ENCODE results near the gene U2SURP.

GRCh38 chr3:143067201-143067600 is 65.8 kb downstream of the U2SURP start:
- TF ChIP-seq, protein P1, sequence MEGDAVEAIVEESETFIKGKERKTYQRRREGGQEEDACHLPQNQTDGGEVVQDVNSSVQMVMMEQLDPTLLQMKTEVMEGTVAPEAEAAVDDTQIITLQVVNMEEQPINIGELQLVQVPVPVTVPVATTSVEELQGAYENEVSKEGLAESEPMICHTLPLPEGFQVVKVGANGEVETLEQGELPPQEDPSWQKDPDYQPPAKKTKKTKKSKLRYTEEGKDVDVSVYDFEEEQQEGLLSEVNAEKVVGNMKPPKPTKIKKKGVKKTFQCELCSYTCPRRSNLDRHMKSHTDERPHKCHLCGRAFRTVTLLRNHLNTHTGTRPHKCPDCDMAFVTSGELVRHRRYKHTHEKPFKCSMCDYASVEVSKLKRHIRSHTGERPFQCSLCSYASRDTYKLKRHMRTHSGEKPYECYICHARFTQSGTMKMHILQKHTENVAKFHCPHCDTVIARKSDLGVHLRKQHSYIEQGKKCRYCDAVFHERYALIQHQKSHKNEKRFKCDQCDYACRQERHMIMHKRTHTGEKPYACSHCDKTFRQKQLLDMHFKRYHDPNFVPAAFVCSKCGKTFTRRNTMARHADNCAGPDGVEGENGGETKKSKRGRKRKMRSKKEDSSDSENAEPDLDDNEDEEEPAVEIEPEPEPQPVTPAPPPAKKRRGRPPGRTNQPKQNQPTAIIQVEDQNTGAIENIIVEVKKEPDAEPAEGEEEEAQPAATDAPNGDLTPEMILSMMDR (IDR thresholded peaks at IDR 0.05): no peak
- TF ChIP-seq POLR2A (IDR thresholded peaks at IDR 0.05): no peak

All from Peyer's patch (tissue), 4 donors.